Activated T-cell treated with anti-CD3 and anti-CD28 coated beads, Interleukin-2, amount 50 U/mL, for 4 hours (primary cell): ENCODE data around the gene CYSTM1. TPM values are rescaled to one million over a fixed set of nuclear protein-coding genes. Genes with fewer than 3 reads are reported as not detected.

Experiments
- ATAC-seq, 2 donors: fragments of 200-7000 bp; cut with Tn5 transposase; one replicate each; pipeline ENCODE4 v1.10.0; 2021
- DNase-seq: peaks from one replicate; pipeline ENCODE4 v3.0.0-alpha.2; 2020
- H3K27me3 Mint-ChIP-seq: one replicate; pipeline ENCODE4 v1.8.0; 2021; ENCODE audit warnings: low read depth, mixed read lengths
- H3K36me3 Mint-ChIP-seq: one replicate; pipeline ENCODE4 v1.8.0; 2022; ENCODE audit warnings: mixed read lengths; ENCODE audit not compliant: insufficient read depth
- H3K4me1 Mint-ChIP-seq: one replicate; pipeline ENCODE4 v1.8.0; 2021; ENCODE audit warnings: low read depth, mixed read lengths
- H3K4me3 Mint-ChIP-seq: one replicate; pipeline ENCODE4 v1.8.0; 2021; ENCODE audit warnings: mild to moderate bottlenecking, moderate library complexity, mixed read lengths
- H3K9me3 Mint-ChIP-seq: one replicate; pipeline ENCODE4 v1.8.0; 2021; ENCODE audit warnings: mixed read lengths
- total RNA-seq, 3 donors: library from RNA; stranded (reverse); gene quantifications; one replicate each; pipeline ENCODE4 v1.2.1, GENCODE V29; 2021

CYSTM1 gene
- total RNA-seq: 10 to 100 TPM; 16.4 to 20.0 (median 17.6) TPM

GRCh38 chr5:140174465-140175366 lies at the start of gene CYSTM1:
Gene CYSTM1 (plus strand): TSS chr5:140175188. CDS start chr5:140194466, 19,278 bp downstream.
- H3K4me3 Mint-ChIP-seq: peak within 1 kb of the TSS; percentile 92
- H3K36me3 Mint-ChIP-seq: no peaks in the 10 kb centered on the region
- peak; percentile 96 for DNase-seq
- H3K4me1 Mint-ChIP-seq: peaks cover 8% of the 10 kb centered on the region
- ATAC-seq: peak; percentile 91 to 92
- H3K9me3 Mint-ChIP-seq: no peaks in the 10 kb centered on the region
- peaks cover 2% of the 10 kb centered on the region for H3K27me3 Mint-ChIP-seq

- Mint-ChIP-seq H3K4me1 (peaks cover 39% of the 10 kb centered on the region), H3K9me3 (no peaks in the 10 kb centered on the region), H3K27me3 (no peaks in the 10 kb centered on the region), H3K36me3 (no peaks in the 10 kb centered on the region), H3K4me3 (no peak within 1 kb of the TSS)
- ATAC-seq (no peak), DNase-seq (no peak)
Observed at GRCh38 chr5:140125637-140126036, 49.4 kb upstream of the CYSTM1 start, which contains the start of gene IGIP. Gene IGIP (plus strand): TSS chr5:140125937. CDS start chr5:140128477, 2,540 bp downstream.

- DNase-seq (no peak), ATAC-seq (no peak)
- no peak overlapping the region for H3K4me3 Mint-ChIP-seq
- no peaks in the 10 kb centered on the region for H3K36me3 Mint-ChIP-seq
- no peaks in the 10 kb centered on the region for H3K9me3 Mint-ChIP-seq
- H3K4me1 Mint-ChIP-seq: peaks cover 42% of the 10 kb centered on the region
- no peaks in the 10 kb centered on the region for H3K27me3 Mint-ChIP-seq
Observed at GRCh38 chr5:140126315-140127012, 48.5 kb upstream of the CYSTM1 start.

GRCh38 chr5:140128376-140128775 lies 46.6 kb upstream of the CYSTM1 start:
- H3K27me3 Mint-ChIP-seq: no peaks in the 10 kb centered on the region
- no peaks in the 10 kb centered on the region for H3K9me3 Mint-ChIP-seq
- DNase-seq (no peak), ATAC-seq (no peak)
- no peak overlapping the region for H3K4me3 Mint-ChIP-seq
- H3K36me3 Mint-ChIP-seq: no peaks in the 10 kb centered on the region
- peaks cover 45% of the 10 kb centered on the region for H3K4me1 Mint-ChIP-seq

- H3K4me3 Mint-ChIP-seq: no peak overlapping the region
- no peaks in the 10 kb centered on the region for H3K27me3 Mint-ChIP-seq
- H3K9me3 Mint-ChIP-seq: no peaks in the 10 kb centered on the region
- DNase-seq (no peak), ATAC-seq (peak; percentile 37 to 39)
- H3K4me1 Mint-ChIP-seq: peaks cover 42% of the 10 kb centered on the region
- H3K36me3 Mint-ChIP-seq: no peaks in the 10 kb centered on the region
Observed at GRCh38 chr5:140130949-140131733, 43.8 kb upstream of the CYSTM1 start.

- Mint-ChIP-seq H3K4me3 (no peak overlapping the region), H3K9me3 (no peaks in the 10 kb centered on the region), H3K4me1 (peaks cover 38% of the 10 kb centered on the region), H3K36me3 (no peaks in the 10 kb centered on the region), H3K27me3 (no peaks in the 10 kb centered on the region)
- ATAC-seq (peak; percentile 88 to 92), DNase-seq (no peak)
Observed at GRCh38 chr5:140131967-140132409, 43.0 kb upstream of the CYSTM1 start.

GRCh38 chr5:140133514-140134167 lies 41.3 kb upstream of the CYSTM1 start:
- Mint-ChIP-seq H3K4me1 (peaks cover 38% of the 10 kb centered on the region), H3K36me3 (no peaks in the 10 kb centered on the region), H3K9me3 (no peaks in the 10 kb centered on the region), H3K27me3 (no peaks in the 10 kb centered on the region), H3K4me3 (no peak overlapping the region)
- no peak for DNase-seq
- ATAC-seq: no peak

GRCh38 chr5:140134277-140134935 lies 40.6 kb upstream of the CYSTM1 start:
- Mint-ChIP-seq H3K36me3 (no peaks in the 10 kb centered on the region), H3K4me1 (peaks cover 38% of the 10 kb centered on the region), H3K9me3 (no peaks in the 10 kb centered on the region), H3K27me3 (no peaks in the 10 kb centered on the region), H3K4me3 (no peak overlapping the region)
- ATAC-seq (no peak), DNase-seq (no peak)

- no peaks in the 10 kb centered on the region for H3K27me3 Mint-ChIP-seq
- no peak overlapping the region for H3K4me3 Mint-ChIP-seq
- peaks cover 38% of the 10 kb centered on the region for H3K4me1 Mint-ChIP-seq
- no peaks in the 10 kb centered on the region for H3K36me3 Mint-ChIP-seq
- no peaks in the 10 kb centered on the region for H3K9me3 Mint-ChIP-seq
- no peak for DNase-seq
- no peak for ATAC-seq
Observed at GRCh38 chr5:140135127-140135526, 39.9 kb upstream of the CYSTM1 start.

GRCh38 chr5:140136624-140137023 lies 38.4 kb upstream of the CYSTM1 start:
- ATAC-seq (no peak), DNase-seq (no peak)
- peaks cover 26% of the 10 kb centered on the region for H3K4me1 Mint-ChIP-seq
- H3K9me3 Mint-ChIP-seq: no peaks in the 10 kb centered on the region
- no peaks in the 10 kb centered on the region for H3K27me3 Mint-ChIP-seq
- no peak overlapping the region for H3K4me3 Mint-ChIP-seq
- H3K36me3 Mint-ChIP-seq: no peaks in the 10 kb centered on the region

GRCh38 chr5:140140435-140140834 lies 34.6 kb upstream of the CYSTM1 start:
- Mint-ChIP-seq H3K4me1 (peaks cover 11% of the 10 kb centered on the region), H3K27me3 (peaks cover 11% of the 10 kb centered on the region), H3K36me3 (no peaks in the 10 kb centered on the region), H3K4me3 (no peak overlapping the region), H3K9me3 (no peaks in the 10 kb centered on the region)
- no peak for DNase-seq
- no peak for ATAC-seq

GRCh38 chr5:140141241-140141640 lies 33.7 kb upstream of the CYSTM1 start:
- no peaks in the 10 kb centered on the region for H3K9me3 Mint-ChIP-seq
- peaks cover 13% of the 10 kb centered on the region for H3K27me3 Mint-ChIP-seq

GRCh38 chr5:140142246-140142645 lies 32.7 kb upstream of the CYSTM1 start:
- Mint-ChIP-seq H3K27me3 (peaks cover 20% of the 10 kb centered on the region), H3K4me1 (peaks cover 13% of the 10 kb centered on the region)

More at GRCh38 chr5:140141241-140141640, 33.7 kb upstream of the CYSTM1 start:
- H3K36me3 Mint-ChIP-seq: no peaks in the 10 kb centered on the region
- no peak for ATAC-seq
- peaks cover 12% of the 10 kb centered on the region for H3K4me1 Mint-ChIP-seq
- DNase-seq: no peak
- H3K4me3 Mint-ChIP-seq: no peak overlapping the region

More at GRCh38 chr5:140142246-140142645, 32.7 kb upstream of the CYSTM1 start:
- Mint-ChIP-seq H3K36me3 (no peaks in the 10 kb centered on the region), H3K9me3 (no peaks in the 10 kb centered on the region), H3K4me3 (no peak overlapping the region)
- DNase-seq (no peak), ATAC-seq (no peak)
